ENCODE measurements around the gene LAMB1. TPM values are rescaled to one million over a fixed set of nuclear protein-coding genes. Genes with fewer than 3 reads are reported as not detected.
A peak's percentile ranks its signal among the peaks of the same experiment; 100 is the strongest.

LAMB1 gene
- total and polyA plus RNA-seq, 2 of the 13 experiments (the other 11 are each of a cell fraction or from before 2014, with no cell fraction given), result 109 to 124 TPM

DNA sequence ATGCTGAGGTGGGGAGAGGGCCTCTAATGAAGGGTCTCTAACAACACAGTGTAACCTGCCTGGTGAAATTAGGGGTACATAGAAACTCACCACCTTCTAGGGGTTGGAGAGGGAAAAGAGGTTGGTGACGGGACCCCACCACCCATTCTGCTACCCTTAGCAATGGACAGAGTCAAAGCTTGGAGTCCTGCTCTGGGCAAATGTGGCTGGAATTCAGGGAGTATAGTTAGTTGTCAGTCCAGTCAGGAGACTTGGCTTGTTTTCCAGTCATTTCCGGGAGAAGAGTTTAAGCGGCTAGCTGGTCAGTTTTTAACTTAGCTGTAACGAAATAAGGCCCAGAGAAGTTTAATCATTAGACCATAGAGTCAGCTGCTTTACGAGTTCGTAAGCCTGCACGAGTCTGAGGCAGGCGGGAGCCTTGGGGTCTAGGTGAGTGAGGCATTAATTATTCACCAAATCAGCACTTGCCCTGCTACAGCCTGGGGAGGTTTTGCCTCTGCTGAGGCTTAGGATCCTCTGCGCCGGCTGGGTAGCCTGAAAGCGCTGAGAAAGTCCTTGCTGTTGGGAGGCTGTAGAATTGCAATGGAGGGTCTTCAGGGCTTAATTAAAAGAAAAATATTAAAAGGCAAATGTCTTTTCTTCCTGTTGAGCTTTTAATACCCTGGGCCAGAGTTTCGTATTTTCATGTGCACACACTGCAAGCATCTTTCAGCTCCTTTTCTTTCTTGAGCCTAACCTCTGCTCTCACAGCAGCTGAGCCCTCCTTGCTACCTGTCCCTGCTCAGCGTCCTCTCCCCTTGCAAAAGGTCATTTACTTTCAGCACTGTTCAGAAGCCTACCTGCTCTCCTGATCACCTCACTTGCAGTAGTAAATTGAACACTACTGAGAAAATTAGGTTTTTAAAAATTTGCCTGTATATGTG, 1.5 kb upstream of the LAMB1 start (continued):
- TF ChIP-seq, protein P1, sequence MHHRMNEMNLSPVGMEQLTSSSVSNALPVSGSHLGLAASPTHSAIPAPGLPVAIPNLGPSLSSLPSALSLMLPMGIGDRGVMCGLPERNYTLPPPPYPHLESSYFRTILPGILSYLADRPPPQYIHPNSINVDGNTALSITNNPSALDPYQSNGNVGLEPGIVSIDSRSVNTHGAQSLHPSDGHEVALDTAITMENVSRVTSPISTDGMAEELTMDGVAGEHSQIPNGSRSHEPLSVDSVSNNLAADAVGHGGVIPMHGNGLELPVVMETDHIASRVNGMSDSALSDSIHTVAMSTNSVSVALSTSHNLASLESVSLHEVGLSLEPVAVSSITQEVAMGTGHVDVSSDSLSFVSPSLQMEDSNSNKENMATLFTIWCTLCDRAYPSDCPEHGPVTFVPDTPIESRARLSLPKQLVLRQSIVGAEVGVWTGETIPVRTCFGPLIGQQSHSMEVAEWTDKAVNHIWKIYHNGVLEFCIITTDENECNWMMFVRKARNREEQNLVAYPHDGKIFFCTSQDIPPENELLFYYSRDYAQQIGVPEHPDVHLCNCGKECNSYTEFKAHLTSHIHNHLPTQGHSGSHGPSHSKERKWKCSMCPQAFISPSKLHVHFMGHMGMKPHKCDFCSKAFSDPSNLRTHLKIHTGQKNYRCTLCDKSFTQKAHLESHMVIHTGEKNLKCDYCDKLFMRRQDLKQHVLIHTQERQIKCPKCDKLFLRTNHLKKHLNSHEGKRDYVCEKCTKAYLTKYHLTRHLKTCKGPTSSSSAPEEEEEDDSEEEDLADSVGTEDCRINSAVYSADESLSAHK (CRISPR knock-in tag; IDR thresholded peaks at IDR 0.05; ENCODE audit: borderline replicate concordance), result no peak
- TF ChIP-seq, protein P2, sequence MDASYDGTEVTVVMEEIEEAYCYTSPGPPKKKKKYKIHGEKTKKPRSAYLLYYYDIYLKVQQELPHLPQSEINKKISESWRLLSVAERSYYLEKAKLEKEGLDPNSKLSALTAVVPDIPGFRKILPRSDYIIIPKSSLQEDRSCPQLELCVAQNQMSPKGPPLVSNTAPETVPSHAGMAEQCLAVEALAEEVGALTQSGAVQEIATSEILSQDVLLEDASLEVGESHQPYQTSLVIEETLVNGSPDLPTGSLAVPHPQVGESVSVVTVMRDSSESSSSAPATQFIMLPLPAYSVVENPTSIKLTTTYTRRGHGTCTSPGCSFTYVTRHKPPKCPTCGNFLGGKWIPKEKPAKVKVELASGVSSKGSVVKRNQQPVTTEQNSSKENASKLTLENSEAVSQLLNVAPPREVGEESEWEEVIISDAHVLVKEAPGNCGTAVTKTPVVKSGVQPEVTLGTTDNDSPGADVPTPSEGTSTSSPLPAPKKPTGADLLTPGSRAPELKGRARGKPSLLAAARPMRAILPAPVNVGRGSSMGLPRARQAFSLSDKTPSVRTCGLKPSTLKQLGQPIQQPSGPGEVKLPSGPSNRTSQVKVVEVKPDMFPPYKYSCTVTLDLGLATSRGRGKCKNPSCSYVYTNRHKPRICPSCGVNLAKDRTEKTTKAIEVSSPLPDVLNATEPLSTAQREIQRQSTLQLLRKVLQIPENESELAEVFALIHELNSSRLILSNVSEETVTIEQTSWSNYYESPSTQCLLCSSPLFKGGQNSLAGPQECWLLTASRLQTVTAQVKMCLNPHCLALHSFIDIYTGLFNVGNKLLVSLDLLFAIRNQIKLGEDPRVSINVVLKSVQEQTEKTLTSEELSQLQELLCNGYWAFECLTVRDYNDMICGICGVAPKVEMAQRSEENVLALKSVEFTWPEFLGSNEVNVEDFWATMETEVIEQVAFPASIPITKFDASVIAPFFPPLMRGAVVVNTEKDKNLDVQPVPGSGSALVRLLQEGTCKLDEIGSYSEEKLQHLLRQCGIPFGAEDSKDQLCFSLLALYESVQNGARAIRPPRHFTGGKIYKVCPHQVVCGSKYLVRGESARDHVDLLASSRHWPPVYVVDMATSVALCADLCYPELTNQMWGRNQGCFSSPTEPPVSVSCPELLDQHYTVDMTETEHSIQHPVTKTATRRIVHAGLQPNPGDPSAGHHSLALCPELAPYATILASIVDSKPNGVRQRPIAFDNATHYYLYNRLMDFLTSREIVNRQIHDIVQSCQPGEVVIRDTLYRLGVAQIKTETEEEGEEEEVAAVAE (CRISPR knock-in tag; IDR thresholded peaks at IDR 0.05; ENCODE audit: borderline replicate concordance), result no peak
- peak; percentile 32; the same call in 1 of the 2 replicates for TF ChIP-seq GATAD1 (CRISPR knock-in tag; IDR thresholded peaks at IDR 0.05)
- no peak for TF ChIP-seq KLF6 (CRISPR knock-in tag; IDR thresholded peaks at IDR 0.05)
- TF ChIP-seq ZNF484 (CRISPR knock-in tag; IDR thresholded peaks at IDR 0.05; ENCODE audit: borderline replicate concordance, low read depth), result no peak
- TF ChIP-seq, protein P3, sequence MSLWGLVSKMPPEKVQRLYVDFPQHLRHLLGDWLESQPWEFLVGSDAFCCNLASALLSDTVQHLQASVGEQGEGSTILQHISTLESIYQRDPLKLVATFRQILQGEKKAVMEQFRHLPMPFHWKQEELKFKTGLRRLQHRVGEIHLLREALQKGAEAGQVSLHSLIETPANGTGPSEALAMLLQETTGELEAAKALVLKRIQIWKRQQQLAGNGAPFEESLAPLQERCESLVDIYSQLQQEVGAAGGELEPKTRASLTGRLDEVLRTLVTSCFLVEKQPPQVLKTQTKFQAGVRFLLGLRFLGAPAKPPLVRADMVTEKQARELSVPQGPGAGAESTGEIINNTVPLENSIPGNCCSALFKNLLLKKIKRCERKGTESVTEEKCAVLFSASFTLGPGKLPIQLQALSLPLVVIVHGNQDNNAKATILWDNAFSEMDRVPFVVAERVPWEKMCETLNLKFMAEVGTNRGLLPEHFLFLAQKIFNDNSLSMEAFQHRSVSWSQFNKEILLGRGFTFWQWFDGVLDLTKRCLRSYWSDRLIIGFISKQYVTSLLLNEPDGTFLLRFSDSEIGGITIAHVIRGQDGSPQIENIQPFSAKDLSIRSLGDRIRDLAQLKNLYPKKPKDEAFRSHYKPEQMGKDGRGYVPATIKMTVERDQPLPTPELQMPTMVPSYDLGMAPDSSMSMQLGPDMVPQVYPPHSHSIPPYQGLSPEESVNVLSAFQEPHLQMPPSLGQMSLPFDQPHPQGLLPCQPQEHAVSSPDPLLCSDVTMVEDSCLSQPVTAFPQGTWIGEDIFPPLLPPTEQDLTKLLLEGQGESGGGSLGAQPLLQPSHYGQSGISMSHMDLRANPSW (CRISPR knock-in tag; IDR thresholded peaks at IDR 0.05; ENCODE audit: borderline replicate concordance), result no peak; the same call in 1 of the 2 replicates
- TF ChIP-seq, protein P4, sequence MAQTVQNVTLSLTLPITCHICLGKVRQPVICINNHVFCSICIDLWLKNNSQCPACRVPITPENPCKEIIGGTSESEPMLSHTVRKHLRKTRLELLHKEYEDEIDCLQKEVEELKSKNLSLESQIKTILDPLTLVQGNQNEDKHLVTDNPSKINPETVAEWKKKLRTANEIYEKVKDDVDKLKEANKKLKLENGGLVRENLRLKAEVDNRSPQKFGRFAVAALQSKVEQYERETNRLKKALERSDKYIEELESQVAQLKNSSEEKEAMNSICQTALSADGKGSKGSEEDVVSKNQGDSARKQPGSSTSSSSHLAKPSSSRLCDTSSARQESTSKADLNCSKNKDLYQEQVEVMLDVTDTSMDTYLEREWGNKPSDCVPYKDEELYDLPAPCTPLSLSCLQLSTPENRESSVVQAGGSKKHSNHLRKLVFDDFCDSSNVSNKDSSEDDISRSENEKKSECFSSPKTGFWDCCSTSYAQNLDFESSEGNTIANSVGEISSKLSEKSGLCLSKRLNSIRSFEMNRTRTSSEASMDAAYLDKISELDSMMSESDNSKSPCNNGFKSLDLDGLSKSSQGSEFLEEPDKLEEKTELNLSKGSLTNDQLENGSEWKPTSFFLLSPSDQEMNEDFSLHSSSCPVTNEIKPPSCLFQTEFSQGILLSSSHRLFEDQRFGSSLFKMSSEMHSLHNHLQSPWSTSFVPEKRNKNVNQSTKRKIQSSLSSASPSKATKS (CRISPR knock-in tag; IDR thresholded peaks at IDR 0.05), result no peak
- no peak for TF ChIP-seq FOXC1 (CRISPR knock-in tag; IDR thresholded peaks at IDR 0.05; ENCODE audit: borderline replicate concordance)
- no peak for TF ChIP-seq IRX3 (CRISPR knock-in tag; IDR thresholded peaks at IDR 0.05; ENCODE audit: borderline replicate concordance, low read depth)
- TF ChIP-seq, protein P5, sequence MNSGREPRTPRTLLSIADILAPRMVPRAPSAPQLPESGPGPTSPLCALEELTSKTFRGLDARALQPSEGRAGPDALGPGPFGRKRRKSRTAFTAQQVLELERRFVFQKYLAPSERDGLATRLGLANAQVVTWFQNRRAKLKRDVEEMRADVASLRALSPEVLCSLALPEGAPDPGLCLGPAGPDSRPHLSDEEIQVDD (CRISPR knock-in tag; IDR thresholded peaks at IDR 0.05; ENCODE audit: borderline replicate concordance), result no peak
- TF ChIP-seq, protein P6, sequence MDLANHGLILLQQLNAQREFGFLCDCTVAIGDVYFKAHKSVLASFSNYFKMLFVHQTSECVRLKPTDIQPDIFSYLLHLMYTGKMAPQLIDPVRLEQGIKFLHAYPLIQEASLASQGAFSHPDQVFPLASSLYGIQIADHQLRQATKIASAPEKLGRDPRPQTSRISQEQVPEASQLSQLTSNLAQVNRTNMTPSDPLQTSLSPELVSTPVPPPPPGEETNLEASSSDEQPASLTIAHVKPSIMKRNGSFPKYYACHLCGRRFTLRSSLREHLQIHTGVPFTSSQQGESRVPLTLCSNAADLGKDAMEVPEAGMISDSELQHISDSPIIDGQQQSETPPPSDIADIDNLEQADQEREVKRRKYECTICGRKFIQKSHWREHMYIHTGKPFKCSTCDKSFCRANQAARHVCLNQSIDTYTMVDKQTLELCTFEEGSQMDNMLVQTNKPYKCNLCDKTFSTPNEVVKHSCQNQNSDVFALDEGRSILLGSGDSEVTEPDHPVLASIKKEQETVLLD (CRISPR knock-in tag; IDR thresholded peaks at IDR 0.05; ENCODE audit: low read depth), result no peak

All from HepG2 (cell line).